ENCODE data around the gene MAP3K5.

MAP3K5 gene

GRCh38 chr6:136779682-136780081 lies 12.6 kb downstream of the MAP3K5 start:
- no peak for TF ChIP-seq CTCF (IDR thresholded peaks at IDR 0.05; ENCODE audit: insufficient read depth, low read depth, low read length, missing control alignments)
- no peak overlapping the region for H3K4me3 ChIP-seq (ENCODE audit: low read depth, low read length)
- no peak for DNase-seq (ENCODE audit: low read depth)

- DNase-seq (ENCODE audit: low read depth) = no peak
- H3K4me3 ChIP-seq (ENCODE audit: low read depth, low read length) = no peak overlapping the region
- TF ChIP-seq CTCF (IDR thresholded peaks at IDR 0.05; ENCODE audit: insufficient read depth, low read depth, low read length, missing control alignments) = no peak
Measured at GRCh38 chr6:136777651-136778050, 14.6 kb downstream of the MAP3K5 start.

GRCh38 chr6:136775548-136775947 lies 16.7 kb downstream of the MAP3K5 start:
- H3K4me3 ChIP-seq (ENCODE audit: low read depth, low read length) = no peak overlapping the region
- no peak for DNase-seq (ENCODE audit: low read depth)
- no peak for TF ChIP-seq CTCF (IDR thresholded peaks at IDR 0.05; ENCODE audit: insufficient read depth, low read depth, low read length, missing control alignments)

- no peak for DNase-seq (ENCODE audit: low read depth)
- H3K4me3 ChIP-seq (ENCODE audit: low read depth, low read length) = no peak overlapping the region; the same call in none of the 2 replicates
- no peak for TF ChIP-seq CTCF (IDR thresholded peaks at IDR 0.05; ENCODE audit: insufficient read depth, low read depth, low read length, missing control alignments)
Measured at GRCh38 chr6:136775081-136775480, 17.2 kb downstream of the MAP3K5 start.

- DNase-seq (ENCODE audit: low read depth) = no peak
- no peak overlapping the region; the same call in none of the 2 replicates for H3K4me3 ChIP-seq (ENCODE audit: low read depth, low read length)
- TF ChIP-seq CTCF (IDR thresholded peaks at IDR 0.05; ENCODE audit: insufficient read depth, low read depth, low read length, missing control alignments) = no peak
Measured at GRCh38 chr6:136774228-136775041, 17.8 kb downstream of the MAP3K5 start.

- no peak for DNase-seq (ENCODE audit: low read depth)
- peak overlapping the region; percentile 28; the same call in 1 of the 2 replicates for H3K4me3 ChIP-seq (ENCODE audit: low read depth, low read length)
- TF ChIP-seq CTCF (IDR thresholded peaks at IDR 0.05; ENCODE audit: insufficient read depth, low read depth, low read length, missing control alignments) = no peak
Measured at GRCh38 chr6:136773473-136773796, 18.8 kb downstream of the MAP3K5 start.
